ENCODE data around the gene NOX1.
"Not testable (repeated sequence)": the region's sequence is repeated elsewhere in the genome, so short reads cannot be mapped to it uniquely, and the experiment has no call there.

Gene NOX1

GRCh38 chrX:100819534-100819836 is 54.7 kb downstream of the NOX1 start:
- DNase-seq (no peak), ATAC-seq (no peak)

GRCh38 chrX:100817340-100817739 is 56.8 kb downstream of the NOX1 start:
- DNase-seq (no peak), ATAC-seq (no peak)

GRCh38 chrX:100812216-100813158 is 61.7 kb downstream of the NOX1 start:
- ATAC-seq (no peak), DNase-seq (no peak)

GRCh38 chrX:100808265-100808664 is 65.9 kb downstream of the NOX1 start:
- ATAC-seq, DNase-seq: not testable (repeated sequence)

- DNase-seq = no peak
- ATAC-seq = no peak
Measured at GRCh38 chrX:100804780-100805179, 69.4 kb downstream of the NOX1 start.

- DNase-seq (no peak), ATAC-seq (no peak)
Measured at GRCh38 chrX:100802843-100803242, 71.3 kb downstream of the NOX1 start.

- ATAC-seq = no peak
- DNase-seq = no peak
Measured at GRCh38 chrX:100798484-100799214, 75.5 kb downstream of the NOX1 start.

GRCh38 chrX:100797359-100797758 is 76.8 kb downstream of the NOX1 start:
- ATAC-seq = no peak
- no peak for DNase-seq

- ATAC-seq, DNase-seq: not testable (repeated sequence)
Measured at GRCh38 chrX:100796371-100796770, 77.8 kb downstream of the NOX1 start.

Measured in stimulated activated naive CD8-positive, alpha-beta T cell treated with anti-CD3 and anti-CD28 coated beads, Interleukin-15, Interleukin-2, amounts not matched to agents 100 U/mL and 50 U/mL, for 24 hours (primary cell).